ENCODE data around the gene FAM83G.
A peak's percentile ranks its signal among the peaks of the same experiment; 100 is the strongest.

FAM83G gene

GRCh38 chr17:19009970-19010369 lies 5.4 kb upstream of the FAM83G start:
- H3K4me1 ChIP-seq (ENCODE audit: control insufficient read depth, insufficient read depth, low read length): peaks cover 5% of the 10 kb centered on the region; the same call in 1 of the 2 replicates
- H3K27ac ChIP-seq (ENCODE audit: extremely low read depth, low read depth, low read length): no peak overlapping the region
- no peaks in the 10 kb centered on the region for H3K9me3 ChIP-seq (ENCODE audit: control insufficient read depth, insufficient read depth, low read depth, low read length)
- ChIA-PET POLR2A (no interaction called here), CTCF (no interaction called here)
- TF ChIP-seq ZNF350 (tag by site-specific recombination; IDR thresholded peaks at IDR 0.05) (no peak), ZNF138 (tag by site-specific recombination; IDR thresholded peaks at IDR 0.05; ENCODE audit: borderline replicate concordance) (no peak), ZNF114 (tag by site-specific recombination; IDR thresholded peaks at IDR 0.05) (no peak), ZFHX2 (tag by site-specific recombination; conservative IDR thresholded peaks at IDR 0.05) (peak; percentile 61), ZNF341 (tag by site-specific recombination; IDR thresholded peaks at IDR 0.05; ENCODE audit: low read depth) (peak; percentile 51), SCRT2 (tag by site-specific recombination; IDR thresholded peaks at IDR 0.05) (no peak), ZNF488 (tag by site-specific recombination; IDR thresholded peaks at IDR 0.05) (no peak), ZNF660 (tag by site-specific recombination; IDR thresholded peaks at IDR 0.05) (no peak), WT1 (tag by site-specific recombination; IDR thresholded peaks at IDR 0.05) (no peak), ZNF223 (tag by site-specific recombination; IDR thresholded peaks at IDR 0.05) (no peak), ZNF239 (tag by site-specific recombination; IDR thresholded peaks at IDR 0.05) (no peak), ZNF623 (tag by site-specific recombination; IDR thresholded peaks at IDR 0.05) (no peak), ZNF704 (tag by site-specific recombination; IDR thresholded peaks at IDR 0.05) (no peak), ZNF560 (tag by site-specific recombination; IDR thresholded peaks at IDR 0.05; ENCODE audit: borderline replicate concordance) (no peak), ZNF18 (tag by site-specific recombination; IDR thresholded peaks at IDR 0.05) (no peak), ZNF157 (tag by site-specific recombination; IDR thresholded peaks at IDR 0.05) (no peak), EGR2 (tag by site-specific recombination; IDR thresholded peaks at IDR 0.05; ENCODE audit: low read depth) (peak; percentile 42; the same call in 1 of the 2 replicates), ZNF580 (tag by site-specific recombination; IDR thresholded peaks at IDR 0.05) (no peak), ZNF248 (tag by site-specific recombination; IDR thresholded peaks at IDR 0.05) (no peak), ZNF629 (tag by site-specific recombination; IDR thresholded peaks at IDR 0.05) (no peak)
- no peak overlapping the region for H3K4me3 ChIP-seq (ENCODE audit: low read depth, low read length)
- no peaks in the 10 kb centered on the region for H3K36me3 ChIP-seq (ENCODE audit: control insufficient read depth in 2 of 2, insufficient read depth in 1 of 2, low read length in 2 of 2)

- TF ChIP-seq ZNF580 (tag by site-specific recombination; IDR thresholded peaks at IDR 0.05): peak; percentile 66; the same call in 1 of the 2 replicates
- TF ChIP-seq ZNF341 (tag by site-specific recombination; IDR thresholded peaks at IDR 0.05; ENCODE audit: low read depth): no peak
- peak; percentile 91 for TF ChIP-seq ZNF146 (tag by site-specific recombination; IDR thresholded peaks at IDR 0.05)
- TF ChIP-seq SETDB1 (IDR thresholded peaks at IDR 0.05; ENCODE audit: insufficient read length, low read length): peak; percentile 48
- Histone ChIP-seq H3K9me3 (ENCODE audit: control insufficient read depth, insufficient read depth, low read depth, low read length) (no peaks in the 10 kb centered on the region), H3K4me1 (ENCODE audit: control insufficient read depth, insufficient read depth, low read length) (peaks cover 13% of the 10 kb centered on the region), H3K27ac (ENCODE audit: extremely low read depth, low read depth, low read length) (no peak overlapping the region), H3K4me3 (ENCODE audit: low read depth, low read length) (no peak overlapping the region), H3K36me3 (ENCODE audit: control insufficient read depth in 2 of 2, insufficient read depth in 1 of 2, low read length in 2 of 2) (peaks cover 0 to 16% of the 10 kb centered on the region in 2 experiments; a peak in 1 of 3 replicates)
- POLR2A ChIA-PET: no interaction called here
- CTCF ChIA-PET: interaction anchor here (0.6 to 1.1 kb wide), 2 partner anchors 48 to 1212 kb away, joined by 3 read pairs; no protein-coding TSS in a partner anchor
Measured at GRCh38 chr17:19006698-19007097, 2.1 kb upstream of the FAM83G start.
